ENCODE results near the gene FOXE1.

The FOXE1 gene

GRCh38 chr9:97849980-97850379 is 3.0 kb upstream of the FOXE1 start:
- Histone ChIP-seq H3K4me1 (ENCODE audit: control insufficient read depth, insufficient read depth, low read length) (peaks cover 9% of the 10 kb centered on the region), H3K27me3 (ENCODE audit: control insufficient read depth, insufficient read depth, low read length) (peaks cover 95% of the 10 kb centered on the region), H3K9me3 (replicated peaks; ENCODE audit: low read length) (no peaks in the 10 kb centered on the region), H3K36me3 (ENCODE audit: insufficient read depth, low read length) (no peaks in the 10 kb centered on the region), H3K9ac (ENCODE audit: low read depth, low read length) (no peak overlapping the region), H3K4me2 (ENCODE audit: low read length) (no peak overlapping the region), H3K4me3 (ENCODE audit: low read length) (no peak overlapping the region)

GRCh38 chr9:97850746-97851445 is 2.1 kb upstream of the FOXE1 start:
- Histone ChIP-seq H3K9ac (ENCODE audit: low read depth, low read length) (no peak overlapping the region), H3K4me2 (ENCODE audit: low read length) (peak overlapping the region; percentile 34), H3K9me3 (replicated peaks; ENCODE audit: low read length) (no peaks in the 10 kb centered on the region), H3K4me3 (ENCODE audit: low read length) (no peak overlapping the region), H3K4me1 (ENCODE audit: control insufficient read depth, insufficient read depth, low read length) (peaks cover 9% of the 10 kb centered on the region), H3K36me3 (ENCODE audit: insufficient read depth, low read length) (no peaks in the 10 kb centered on the region), H3K27me3 (ENCODE audit: control insufficient read depth, insufficient read depth, low read length) (peaks cover 96% of the 10 kb centered on the region)

GRCh38 chr9:97851446-97851883 is 1.6 kb upstream of the FOXE1 start:
- Histone ChIP-seq H3K4me2 (ENCODE audit: low read length) (peak overlapping the region; percentile 34), H3K27me3 (ENCODE audit: control insufficient read depth, insufficient read depth, low read length) (peaks cover 96% of the 10 kb centered on the region), H3K36me3 (ENCODE audit: insufficient read depth, low read length) (no peaks in the 10 kb centered on the region), H3K4me1 (ENCODE audit: control insufficient read depth, insufficient read depth, low read length) (peaks cover 9% of the 10 kb centered on the region), H3K9ac (ENCODE audit: low read depth, low read length) (no peak overlapping the region), H3K4me3 (ENCODE audit: low read length) (no peak overlapping the region), H3K9me3 (replicated peaks; ENCODE audit: low read length) (no peaks in the 10 kb centered on the region)

GRCh38 chr9:97852001-97852398 is 1.0 kb upstream of the FOXE1 start:
- no peak overlapping the region for H3K4me2 ChIP-seq (ENCODE audit: low read length)
- peaks cover 9% of the 10 kb centered on the region for H3K4me1 ChIP-seq (ENCODE audit: control insufficient read depth, insufficient read depth, low read length)
- H3K36me3 ChIP-seq (ENCODE audit: insufficient read depth, low read length), result no peaks in the 10 kb centered on the region
- H3K9me3 ChIP-seq (replicated peaks; ENCODE audit: low read length), result no peaks in the 10 kb centered on the region
- H3K4me3 ChIP-seq (ENCODE audit: low read length), result no peak overlapping the region
- peaks cover 96% of the 10 kb centered on the region for H3K27me3 ChIP-seq (ENCODE audit: control insufficient read depth, insufficient read depth, low read length)
- no peak overlapping the region for H3K9ac ChIP-seq (ENCODE audit: low read depth, low read length)

- H3K9ac ChIP-seq (ENCODE audit: low read depth, low read length), result no peak overlapping the region
Measured at GRCh38 chr9:97852399-97853055, 499 bp upstream of the FOXE1 start.

GRCh38 chr9:97853844-97854695 is 1.0 kb downstream of the FOXE1 start:
- Histone ChIP-seq H3K9ac (ENCODE audit: low read depth, low read length) (no peak overlapping the region), H3K9me3 (replicated peaks; ENCODE audit: low read length) (no peaks in the 10 kb centered on the region), H3K27me3 (ENCODE audit: control insufficient read depth, insufficient read depth, low read length) (peaks cover 97% of the 10 kb centered on the region), H3K4me1 (ENCODE audit: control insufficient read depth, insufficient read depth, low read length) (peaks cover 9% of the 10 kb centered on the region), H3K4me2 (ENCODE audit: low read length) (peak overlapping the region; percentile 56), H3K36me3 (ENCODE audit: insufficient read depth, low read length) (no peaks in the 10 kb centered on the region), H3K4me3 (ENCODE audit: low read length) (peak overlapping the region; percentile 49)

More at GRCh38 chr9:97852399-97853055, 499 bp upstream of the FOXE1 start:
- H3K4me1 ChIP-seq (ENCODE audit: control insufficient read depth, insufficient read depth, low read length), result peaks cover 9% of the 10 kb centered on the region
- peaks cover 96% of the 10 kb centered on the region for H3K27me3 ChIP-seq (ENCODE audit: control insufficient read depth, insufficient read depth, low read length)
- no peak overlapping the region for H3K4me3 ChIP-seq (ENCODE audit: low read length)
- H3K9me3 ChIP-seq (replicated peaks; ENCODE audit: low read length), result no peaks in the 10 kb centered on the region
- H3K4me2 ChIP-seq (ENCODE audit: low read length), result no peak overlapping the region
- no peaks in the 10 kb centered on the region for H3K36me3 ChIP-seq (ENCODE audit: insufficient read depth, low read length)

- Histone ChIP-seq H3K4me3 (ENCODE audit: low read length) (no peak overlapping the region), H3K27me3 (ENCODE audit: control insufficient read depth, insufficient read depth, low read length) (peaks cover 97% of the 10 kb centered on the region), H3K4me2 (ENCODE audit: low read length) (no peak overlapping the region), H3K36me3 (ENCODE audit: insufficient read depth, low read length) (no peaks in the 10 kb centered on the region), H3K4me1 (ENCODE audit: control insufficient read depth, insufficient read depth, low read length) (peaks cover 9% of the 10 kb centered on the region), H3K9ac (ENCODE audit: low read depth, low read length) (no peak overlapping the region), H3K9me3 (replicated peaks; ENCODE audit: low read length) (no peaks in the 10 kb centered on the region)
Measured at GRCh38 chr9:97854696-97855485, 1.9 kb downstream of the FOXE1 start.

GRCh38 chr9:97855486-97855875 is 2.5 kb downstream of the FOXE1 start:
- Histone ChIP-seq H3K36me3 (ENCODE audit: insufficient read depth, low read length) (no peaks in the 10 kb centered on the region), H3K9me3 (replicated peaks; ENCODE audit: low read length) (no peaks in the 10 kb centered on the region), H3K4me1 (ENCODE audit: control insufficient read depth, insufficient read depth, low read length) (peaks cover 9% of the 10 kb centered on the region), H3K4me2 (ENCODE audit: low read length) (no peak overlapping the region), H3K27me3 (ENCODE audit: control insufficient read depth, insufficient read depth, low read length) (peaks cover 97% of the 10 kb centered on the region), H3K9ac (ENCODE audit: low read depth, low read length) (no peak overlapping the region), H3K4me3 (ENCODE audit: low read length) (no peak overlapping the region)

- Histone ChIP-seq H3K27me3 (ENCODE audit: control insufficient read depth, insufficient read depth, low read length) (peaks cover 97% of the 10 kb centered on the region), H3K36me3 (ENCODE audit: insufficient read depth, low read length) (no peaks in the 10 kb centered on the region), H3K9me3 (replicated peaks; ENCODE audit: low read length) (no peaks in the 10 kb centered on the region), H3K4me3 (ENCODE audit: low read length) (no peak overlapping the region), H3K9ac (ENCODE audit: low read depth, low read length) (no peak overlapping the region), H3K4me2 (ENCODE audit: low read length) (no peak overlapping the region), H3K4me1 (ENCODE audit: control insufficient read depth, insufficient read depth, low read length) (peaks cover 9% of the 10 kb centered on the region)
Measured at GRCh38 chr9:97855899-97856298, 2.9 kb downstream of the FOXE1 start.

GRCh38 chr9:97856857-97857605 is 4.0 kb downstream of the FOXE1 start:
- Histone ChIP-seq H3K4me1 (ENCODE audit: control insufficient read depth, insufficient read depth, low read length) (peaks cover 9% of the 10 kb centered on the region), H3K4me2 (ENCODE audit: low read length) (no peak overlapping the region), H3K9ac (ENCODE audit: low read depth, low read length) (no peak overlapping the region), H3K4me3 (ENCODE audit: low read length) (no peak overlapping the region), H3K27me3 (ENCODE audit: control insufficient read depth, insufficient read depth, low read length) (peaks cover 95% of the 10 kb centered on the region), H3K36me3 (ENCODE audit: insufficient read depth, low read length) (no peaks in the 10 kb centered on the region), H3K9me3 (replicated peaks; ENCODE audit: low read length) (no peaks in the 10 kb centered on the region)
